ENCODE measurements around the gene HOXD8.

HOXD8 gene

GRCh38 chr2:176124110-176124946, 5.2 kb upstream of the HOXD8 start:
- ChIA-PET CTCF (no interaction called here), POLR2A (no interaction called here)
- no peaks in the 10 kb centered on the region; the same call in 1 of the 2 replicates for H3K4me1 ChIP-seq (ENCODE audit: control insufficient read depth, insufficient read depth, low read length)
- no peak for TF ChIP-seq ZNF335 (tag by site-specific recombination; conservative IDR thresholded peaks at IDR 0.05)
- no peak for TF ChIP-seq ZNF529 (tag by site-specific recombination; IDR thresholded peaks at IDR 0.05; ENCODE audit: insufficient replicate concordance)
- TF ChIP-seq ZBTB48 (tag by site-specific recombination; IDR thresholded peaks at IDR 0.05), result peak; percentile 37; the same call in 1 of the 2 replicates
- TF ChIP-seq ZFHX2 (tag by site-specific recombination; conservative IDR thresholded peaks at IDR 0.05), result 0 out of 2 replicates have a peak, but pooled peaks have one; percentile 36
- TF ChIP-seq ZBTB8A (tag by site-specific recombination; IDR thresholded peaks at IDR 0.05), result 0 out of 2 replicates have a peak, but pooled peaks have one; percentile 7
- H3K9me3 ChIP-seq (ENCODE audit: control insufficient read depth, insufficient read depth, low read depth, low read length), result no peaks in the 10 kb centered on the region
- H3K27ac ChIP-seq (ENCODE audit: extremely low read depth, low read depth, low read length), result no peak overlapping the region
- H3K4me3 ChIP-seq (ENCODE audit: low read depth, low read length), result no peak overlapping the region
- H3K36me3 ChIP-seq (ENCODE audit: control insufficient read depth in 2 of 2, insufficient read depth in 1 of 2, low read length in 2 of 2), result peaks cover 5 to 58% of the 10 kb centered on the region in 2 experiments; a peak in 2 of 3 replicates

DNA sequence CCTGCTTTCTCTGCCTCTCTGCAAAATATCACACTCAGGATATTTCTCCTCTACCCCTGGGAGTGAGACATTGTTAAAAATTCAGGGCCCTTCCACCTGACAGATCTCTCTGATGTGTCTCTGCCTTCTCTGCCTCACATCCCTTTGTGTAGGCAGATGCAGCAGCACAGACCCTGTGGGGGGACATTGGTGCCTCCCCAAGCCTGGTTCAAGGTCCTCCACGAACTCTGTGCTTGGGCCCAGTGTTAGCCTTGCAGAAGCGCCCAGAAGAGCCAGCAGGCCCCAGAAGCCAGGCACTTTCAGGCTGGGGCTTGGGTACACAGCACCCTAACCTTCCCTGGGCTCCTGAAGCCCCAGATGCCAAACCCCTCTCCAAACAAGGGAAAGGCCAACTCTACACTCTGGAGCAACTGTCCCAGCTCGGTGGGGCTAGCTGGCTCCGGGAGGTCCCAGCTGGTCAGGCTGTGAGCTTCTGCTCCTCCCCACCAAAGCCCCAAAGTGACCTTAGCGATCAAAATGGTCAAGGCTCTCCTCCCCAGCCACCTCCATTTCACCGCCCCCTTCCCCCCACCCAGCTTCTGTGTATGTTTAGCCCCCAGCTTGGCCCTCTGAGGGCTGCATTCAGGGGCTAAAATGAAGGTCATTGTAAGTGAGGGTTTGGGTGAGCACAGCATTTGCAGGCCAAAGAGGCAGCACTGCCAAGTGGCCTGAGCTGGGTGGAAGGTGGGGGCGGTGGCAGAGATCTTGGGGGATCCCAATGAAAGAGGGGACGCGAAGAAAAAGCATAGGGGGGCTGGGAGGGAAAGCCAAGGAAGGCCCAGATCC, 4.3 kb upstream of the HOXD8 start:
- POLR2A ChIA-PET, result interaction anchor here (0.5 to 2.1 kb wide), 4 partner anchors 17 to 844 kb away, joined by 3 to 11 read pairs (median 4); no protein-coding TSS in a partner anchor
- peaks cover 0 to 49% of the 10 kb centered on the region in 2 experiments; a peak in 1 of 3 replicates for H3K36me3 ChIP-seq (ENCODE audit: control insufficient read depth in 2 of 2, insufficient read depth in 1 of 2, low read length in 2 of 2)
- H3K9me3 ChIP-seq (ENCODE audit: control insufficient read depth, insufficient read depth, low read depth, low read length), result no peaks in the 10 kb centered on the region
- TF ChIP-seq ZNF513 (tag by site-specific recombination; IDR thresholded peaks at IDR 0.05) (no peak), ZBTB8A (tag by site-specific recombination; IDR thresholded peaks at IDR 0.05) (0 out of 2 replicates have a peak, but pooled peaks have one; percentile 1), GLIS1 (tag by site-specific recombination; IDR thresholded peaks at IDR 0.05) (peak; percentile 69), ZBTB26 (tag by site-specific recombination; optimal IDR thresholded peaks at IDR 0.05) (no peak)
- TF ChIP-seq, protein P1, sequence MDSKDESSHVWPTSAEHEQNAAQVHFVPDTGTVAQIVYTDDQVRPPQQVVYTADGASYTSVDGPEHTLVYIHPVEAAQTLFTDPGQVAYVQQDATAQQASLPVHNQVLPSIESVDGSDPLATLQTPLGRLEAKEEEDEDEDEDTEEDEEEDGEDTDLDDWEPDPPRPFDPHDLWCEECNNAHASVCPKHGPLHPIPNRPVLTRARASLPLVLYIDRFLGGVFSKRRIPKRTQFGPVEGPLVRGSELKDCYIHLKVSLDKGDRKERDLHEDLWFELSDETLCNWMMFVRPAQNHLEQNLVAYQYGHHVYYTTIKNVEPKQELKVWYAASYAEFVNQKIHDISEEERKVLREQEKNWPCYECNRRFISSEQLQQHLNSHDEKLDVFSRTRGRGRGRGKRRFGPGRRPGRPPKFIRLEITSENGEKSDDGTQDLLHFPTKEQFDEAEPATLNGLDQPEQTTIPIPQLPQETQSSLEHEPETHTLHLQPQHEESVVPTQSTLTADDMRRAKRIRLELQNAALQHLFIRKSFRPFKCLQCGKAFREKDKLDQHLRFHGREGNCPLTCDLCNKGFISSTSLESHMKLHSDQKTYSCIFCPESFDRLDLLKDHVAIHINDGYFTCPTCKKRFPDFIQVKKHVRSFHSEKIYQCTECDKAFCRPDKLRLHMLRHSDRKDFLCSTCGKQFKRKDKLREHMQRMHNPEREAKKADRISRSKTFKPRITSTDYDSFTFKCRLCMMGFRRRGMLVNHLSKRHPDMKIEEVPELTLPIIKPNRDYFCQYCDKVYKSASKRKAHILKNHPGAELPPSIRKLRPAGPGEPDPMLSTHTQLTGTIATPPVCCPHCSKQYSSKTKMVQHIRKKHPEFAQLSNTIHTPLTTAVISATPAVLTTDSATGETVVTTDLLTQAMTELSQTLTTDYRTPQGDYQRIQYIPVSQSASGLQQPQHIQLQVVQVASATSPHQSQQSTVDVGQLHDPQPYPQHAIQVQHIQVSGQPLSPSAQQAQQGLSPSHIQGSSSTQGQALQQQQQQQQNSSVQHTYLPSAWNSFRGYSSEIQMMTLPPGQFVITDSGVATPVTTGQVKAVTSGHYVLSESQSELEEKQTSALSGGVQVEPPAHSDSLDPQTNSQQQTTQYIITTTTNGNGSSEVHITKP (tag by site-specific recombination; IDR thresholded peaks at IDR 0.05), result peak; percentile 77
- no peak overlapping the region for H3K4me3 ChIP-seq (ENCODE audit: low read depth, low read length)
- CTCF ChIA-PET, result interaction anchor here (0.6 to 3.5 kb wide), 5 partner anchors 15 to 1210 kb away, joined by 3 to 51 read pairs (median 19); no protein-coding TSS in a partner anchor
- no peaks in the 10 kb centered on the region; the same call in 1 of the 2 replicates for H3K4me1 ChIP-seq (ENCODE audit: control insufficient read depth, insufficient read depth, low read length)
- peak overlapping the region; percentile 22; the same call in 1 of the 2 replicates for H3K27ac ChIP-seq (ENCODE audit: extremely low read depth, low read depth, low read length)

- peak overlapping the region; percentile 22; the same call in 1 of the 2 replicates for H3K27ac ChIP-seq (ENCODE audit: extremely low read depth, low read depth, low read length)
- H3K9me3 ChIP-seq (ENCODE audit: control insufficient read depth, insufficient read depth, low read depth, low read length), result no peaks in the 10 kb centered on the region
- CTCF ChIA-PET, result interaction anchor here (2.4 to 3.5 kb wide), 4 partner anchors 15 to 529 kb away, joined by 16 to 51 read pairs (median 22); no protein-coding TSS in a partner anchor
- no peaks in the 10 kb centered on the region; the same call in 1 of the 2 replicates for H3K4me1 ChIP-seq (ENCODE audit: control insufficient read depth, insufficient read depth, low read length)
- peaks cover 0 to 44% of the 10 kb centered on the region in 2 experiments; a peak in 1 of 3 replicates for H3K36me3 ChIP-seq (ENCODE audit: control insufficient read depth in 2 of 2, insufficient read depth in 1 of 2, low read length in 2 of 2)
- no peak for TF ChIP-seq KLF1 (tag by site-specific recombination; IDR thresholded peaks at IDR 0.05)
- TF ChIP-seq GLI2 (tag by site-specific recombination; IDR thresholded peaks at IDR 0.05; ENCODE audit: borderline replicate concordance, low read depth), result no peak
- no peak for TF ChIP-seq ZNF639 (tag by site-specific recombination; IDR thresholded peaks at IDR 0.05)
- TF ChIP-seq ZNF555 (tag by site-specific recombination; conservative IDR thresholded peaks at IDR 0.05), result no peak
- TF ChIP-seq ZFP37 (tag by site-specific recombination; IDR thresholded peaks at IDR 0.05), result no peak
- 0 out of 2 replicates have a peak, but pooled peaks have one; percentile 15 for TF ChIP-seq ZXDB (tag by site-specific recombination; IDR thresholded peaks at IDR 0.05)
- 0 out of 2 replicates have a peak, but pooled peaks have one; percentile 11 for TF ChIP-seq ZNF366 (tag by site-specific recombination; conservative IDR thresholded peaks at IDR 0.05)
- POLR2A ChIA-PET, result interaction anchor here (0.6 to 2.1 kb wide), 3 partner anchors 20 to 843 kb away, joined by 3 to 11 read pairs (median 3); no protein-coding TSS in a partner anchor
- no peak overlapping the region for H3K4me3 ChIP-seq (ENCODE audit: low read depth, low read length)
These were observed 3.8 kb upstream of the HOXD8 start for GRCh38 chr2:176125772-176126054.
